ACHN (cell line): ENCODE data around the gene BCL11A.

ENCODE experiments used
- DNase-seq: peaks from one replicate; pipeline ENCODE4 v3.0.0-alpha.2; 2015
- in situ Hi-C: cut with HindIII; loops from 2 replicates; pipeline ENCODE4 v1.10.0; 2017; ENCODE audit warnings: low sequenced_read_pairs, low pct_ligation_motif_present, low pct_unique_long_range_greater_than_20kb

BCL11A gene

DNA sequence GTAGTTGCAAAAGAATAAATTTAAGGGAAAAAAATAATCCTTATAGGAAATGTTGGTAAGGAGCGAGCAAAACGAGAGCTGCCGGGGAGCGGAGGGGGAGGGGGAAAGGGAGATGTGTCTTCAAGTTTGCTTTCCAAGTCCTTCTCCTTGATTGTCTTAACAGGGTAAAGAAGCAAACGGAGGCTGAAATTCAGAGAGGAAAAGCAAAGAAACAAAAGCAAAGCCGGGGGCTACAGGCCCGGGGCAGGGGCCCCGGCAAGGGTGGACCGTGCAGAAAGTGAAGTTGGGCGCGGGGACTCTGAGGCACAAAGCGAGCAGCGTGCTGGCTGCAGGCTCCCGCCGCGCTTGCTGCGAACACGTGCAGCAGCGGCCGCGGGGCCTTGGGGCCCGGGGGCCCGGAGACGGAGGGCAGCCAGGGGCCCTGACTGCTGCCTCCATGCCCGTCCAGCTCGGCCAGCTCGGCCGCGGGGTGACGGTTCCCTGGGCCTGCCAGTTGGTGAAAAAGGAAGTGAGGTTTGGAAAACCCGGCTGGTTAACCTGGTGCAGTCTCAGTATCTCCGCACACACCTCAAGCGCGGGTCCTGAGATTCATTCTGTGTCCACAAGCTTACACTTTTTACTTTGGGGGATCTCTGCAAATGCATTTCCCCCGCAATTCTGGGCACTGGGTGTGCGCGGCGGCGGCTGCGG lies 4.1 kb downstream of the BCL11A start:
- in situ Hi-C loops: no loop called here
- DNase-seq: no peak

DNA sequence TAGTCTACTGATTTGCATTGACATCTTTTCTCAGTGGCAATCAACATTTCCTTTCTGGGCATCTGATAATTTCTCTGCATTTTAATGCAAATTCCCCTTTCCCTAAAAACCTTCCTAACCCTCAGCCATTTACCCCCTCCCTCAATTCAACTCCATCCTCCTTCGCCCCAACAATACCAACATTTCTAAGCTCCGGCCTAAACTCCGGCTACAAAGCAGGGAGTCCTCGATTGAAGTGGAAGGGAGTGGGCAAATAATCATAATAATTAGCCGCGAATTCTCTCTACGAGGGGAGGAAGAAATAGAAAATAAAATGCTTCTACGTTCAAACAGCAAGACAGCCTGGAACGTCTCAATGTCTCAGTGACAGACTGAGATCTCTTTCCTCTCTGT lies 4.6 kb downstream of the BCL11A start:
- in situ Hi-C loops: no loop called here

DNA sequence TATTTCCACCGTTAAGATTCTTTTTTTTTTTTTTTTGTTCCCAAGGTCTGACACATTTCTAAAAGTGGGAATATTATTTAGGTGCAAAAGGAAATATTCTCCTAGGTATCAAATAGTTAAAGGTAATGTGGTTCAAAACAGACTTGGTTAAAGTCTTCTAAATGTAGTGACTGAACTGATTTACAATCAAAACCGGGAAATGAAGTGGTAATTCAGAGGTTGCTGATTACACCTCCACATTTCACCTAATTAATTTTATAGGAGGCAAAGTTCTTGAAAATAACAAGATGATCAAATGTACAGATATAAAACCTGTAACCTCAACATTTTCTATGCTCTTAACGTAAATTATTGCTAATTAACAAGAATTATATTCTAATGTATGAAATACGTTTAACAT lies 5.1 kb downstream of the BCL11A start:
- no peak for DNase-seq
- in situ Hi-C loops: no loop called here

More for the DNA sequence above, 4.6 kb downstream of the BCL11A start:
- DNase-seq: no peak

GRCh38 chr2:60547841-60548240 lies 5.6 kb downstream of the BCL11A start:
- in situ Hi-C loops: no loop called here
- DNase-seq: no peak

DNA sequence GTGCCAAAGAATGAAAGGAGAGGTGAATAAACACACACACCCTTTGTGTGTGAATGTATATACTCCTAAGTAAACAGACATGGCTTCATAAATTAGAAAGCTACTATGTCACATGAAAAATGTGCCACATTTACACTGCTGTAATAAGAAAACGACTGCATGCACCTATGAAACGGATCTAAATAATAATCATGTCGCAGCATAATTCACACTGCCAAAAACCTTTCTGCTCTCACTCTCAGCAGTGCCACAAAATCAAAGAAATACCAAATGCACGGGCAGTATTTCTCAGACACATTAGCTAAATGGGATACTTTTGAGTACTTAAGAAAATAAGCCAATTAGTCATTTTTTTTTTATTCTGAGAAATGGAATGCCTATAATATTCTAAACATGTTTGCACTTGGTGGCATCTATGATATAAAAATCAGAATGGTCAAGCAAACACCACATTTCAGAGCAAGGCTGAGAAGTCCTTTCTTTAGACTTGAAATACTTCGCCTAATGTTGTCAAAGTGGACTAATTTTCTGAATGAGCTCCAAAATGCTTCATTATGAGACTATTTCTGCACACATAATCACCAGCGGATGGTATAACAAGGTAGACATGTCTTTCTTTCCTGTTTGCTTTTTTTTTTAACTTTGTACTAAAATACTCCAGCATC lies 6.6 kb downstream of the BCL11A start:
- in situ Hi-C loops: no loop called here
- no peak for DNase-seq

GRCh38 chr2:60544954-60545560 lies 8.4 kb downstream of the BCL11A start:
- no peak for DNase-seq

DNA sequence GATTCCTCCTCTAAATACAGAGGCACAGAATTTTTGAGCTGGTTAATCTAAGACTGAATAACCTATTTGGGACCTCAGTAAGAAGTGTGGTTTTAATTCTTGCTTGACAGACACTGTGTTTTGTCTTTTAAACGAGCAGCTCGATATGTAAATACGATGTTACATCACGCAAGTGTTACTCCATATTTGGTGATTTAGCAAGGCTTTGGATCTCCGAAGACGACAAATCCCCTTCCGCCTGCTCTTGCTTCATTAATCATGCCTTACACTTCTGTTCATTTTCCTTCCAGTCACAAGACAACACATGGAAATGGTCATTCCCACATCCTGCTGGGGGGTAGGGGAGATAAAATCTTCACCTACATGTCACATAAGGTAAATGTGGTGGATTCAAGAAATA lies 9.4 kb downstream of the BCL11A start:
- in situ Hi-C loops: no loop called here
- DNase-seq: no peak

More at GRCh38 chr2:60544954-60545560, 8.4 kb downstream of the BCL11A start:
- in situ Hi-C loops: no loop called here

GRCh38 chr2:60541056-60541651 lies 12.3 kb downstream of the BCL11A start:
- DNase-seq: no peak
- in situ Hi-C loops: no loop called here

GRCh38 chr2:60540074-60540473 lies 13.4 kb downstream of the BCL11A start:
- DNase-seq: no peak
- in situ Hi-C loops: no loop called here

- no peak for DNase-seq
- in situ Hi-C loops: no loop called here
These were observed 14.3 kb downstream of the BCL11A start for GRCh38 chr2:60539140-60539539.

DNA sequence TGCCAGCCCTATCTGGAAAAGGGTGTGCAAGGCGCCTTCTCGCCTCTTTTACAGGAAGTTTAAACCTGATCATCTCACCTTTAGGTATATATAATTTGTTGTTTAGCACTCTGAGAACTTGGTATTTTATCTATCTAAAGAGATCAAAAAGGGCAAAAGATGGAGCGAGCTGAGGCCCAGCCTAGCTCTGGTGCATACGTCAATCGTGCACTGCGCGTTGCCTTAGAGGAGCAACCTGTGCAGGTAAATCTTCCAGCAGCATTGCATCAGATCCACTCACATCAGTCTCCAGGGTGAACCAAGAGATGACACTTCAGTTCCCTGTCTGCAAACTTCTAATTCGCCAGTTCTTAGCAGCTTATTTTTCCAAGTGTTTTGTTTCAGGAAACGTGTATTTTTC lies 15.4 kb downstream of the BCL11A start:
- no peak for DNase-seq
- in situ Hi-C loops: no loop called here

DNA sequence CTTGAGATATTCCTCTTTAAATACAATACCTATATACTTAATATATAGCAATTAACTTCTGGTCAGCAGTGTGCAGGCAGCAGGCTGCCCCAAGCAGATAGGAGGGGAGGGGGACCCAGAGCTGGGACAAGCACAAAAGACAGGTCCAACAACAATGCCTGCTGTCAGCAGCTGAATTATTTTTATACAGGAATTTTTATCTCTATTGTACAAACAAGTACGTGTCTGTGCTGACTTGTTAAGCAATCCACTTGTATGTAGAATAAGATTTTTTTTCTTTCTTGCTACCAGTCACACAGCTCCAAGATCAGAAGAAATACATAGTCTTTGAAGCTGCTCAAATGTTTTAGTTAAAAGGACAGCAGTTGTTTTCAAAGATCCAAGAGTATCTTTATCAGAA lies 16.7 kb downstream of the BCL11A start:
- in situ Hi-C loops: no loop called here
- no peak for DNase-seq

DNA sequence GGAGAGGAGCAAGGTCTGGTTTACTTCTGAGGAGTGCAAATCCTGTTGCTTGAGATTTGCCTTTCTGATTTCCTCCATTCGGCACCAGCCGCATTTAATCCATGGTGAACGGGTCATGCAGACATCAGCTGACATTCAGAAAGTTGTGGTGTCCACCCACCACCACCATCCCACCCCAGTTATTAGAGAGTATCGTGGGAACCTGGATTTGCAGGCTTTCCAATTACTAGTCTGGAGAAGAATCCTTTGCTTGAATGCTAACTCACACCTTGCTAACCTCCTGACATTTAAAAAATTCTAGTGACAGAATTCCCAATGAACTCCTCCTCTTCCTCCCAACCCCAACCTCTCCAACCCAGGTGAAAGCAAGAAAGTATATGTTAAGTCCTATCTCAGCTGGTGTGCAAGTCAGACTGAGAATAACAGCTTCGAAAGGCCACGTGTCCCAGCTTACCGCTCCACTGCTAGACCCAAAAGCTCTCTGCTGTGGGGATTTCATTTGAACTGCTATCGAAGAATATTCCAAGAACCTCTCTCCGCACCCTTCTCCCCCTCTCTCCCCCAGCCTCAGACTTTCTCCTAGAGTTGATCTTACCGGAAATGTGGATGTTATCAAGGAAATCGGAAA lies 17.7 kb downstream of the BCL11A start:
- DNase-seq: no peak
- in situ Hi-C loops: no loop called here

- in situ Hi-C loops: no loop called here
- no peak for DNase-seq
These were observed 18.4 kb downstream of the BCL11A start for GRCh38 chr2:60534892-60535684.

DNA sequence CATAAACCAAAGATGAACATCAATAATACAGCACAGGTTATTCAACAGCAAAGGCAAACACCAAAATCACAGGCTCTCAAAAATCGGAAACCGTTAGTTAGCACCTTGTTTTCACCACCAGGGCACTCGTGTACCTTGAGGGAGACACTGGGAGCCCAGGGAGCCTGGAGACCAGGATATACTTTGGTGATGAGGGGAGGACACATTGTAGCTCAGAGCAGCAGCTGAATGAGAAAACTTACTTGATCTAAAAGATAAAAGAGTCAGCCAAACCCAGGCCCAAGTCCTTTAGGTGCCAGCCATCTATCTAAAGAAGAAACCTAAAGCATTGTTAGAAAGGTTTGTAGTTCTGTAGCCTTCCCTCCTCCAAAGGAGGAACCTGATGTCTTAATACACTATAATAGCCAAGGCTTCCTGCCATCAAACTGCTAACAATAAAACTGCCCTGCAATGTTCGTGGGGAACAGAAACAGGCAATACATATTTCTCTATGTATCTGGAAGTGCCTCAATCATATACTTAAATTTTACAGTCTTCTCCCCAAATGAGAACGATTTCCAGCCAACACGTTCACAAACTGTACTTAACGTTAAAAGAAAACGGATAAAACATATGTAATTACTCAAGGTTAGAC lies 19.3 kb downstream of the BCL11A start:
- DNase-seq: no peak
- in situ Hi-C loops: no loop called here

- in situ Hi-C loops: no loop called here
These were observed 20.1 kb downstream of the BCL11A start for GRCh38 chr2:60533101-60534051.

GRCh38 chr2:60532421-60532820 lies 21.0 kb downstream of the BCL11A start:
- DNase-seq: no peak
- in situ Hi-C loops: no loop called here

More at GRCh38 chr2:60533101-60534051, 20.1 kb downstream of the BCL11A start:
- DNase-seq: no peak
